Fibroblast of lung (primary cell): ENCODE results near the gene SH2D2A. TPM values are rescaled to one million over a fixed set of nuclear protein-coding genes. Genes with fewer than 3 reads are reported as not detected.

Experiments used
- DNase-seq, 2 donors: peaks; one replicate each; pipeline versions ENCODE4 v3.0.0 to v3.0.0-alpha.2; 2010; ENCODE audit warnings: low read depth in 2 of 2
- H2AFZ ChIP-seq: 2 replicates; pipeline ENCODE4 v1.5.1; 2012; ENCODE audit warnings: low read length, control low read depth, inconsistent platforms
- H3K27ac ChIP-seq: 2 replicates; pipeline ENCODE4 v1.5.1; 2011; ENCODE audit warnings: low read length, control low read depth; ENCODE audit not compliant: insufficient read depth
- H3K27me3 ChIP-seq: 2 replicates; pipeline ENCODE4 v1.5.1; 2011; ENCODE audit warnings: mild to moderate bottlenecking, low read length; ENCODE audit not compliant: control insufficient read depth, insufficient read depth
- H3K36me3 ChIP-seq: 2 replicates; pipeline ENCODE4 v1.5.1; 2011; ENCODE audit warnings: low read length; ENCODE audit not compliant: control insufficient read depth, insufficient read depth
- H3K4me1 ChIP-seq: 2 replicates; pipeline ENCODE4 v1.5.1; 2011; ENCODE audit warnings: low read length; ENCODE audit not compliant: control insufficient read depth, insufficient read depth; ENCODE audit errors: extremely low read depth
- H3K4me2 ChIP-seq: 2 replicates; pipeline ENCODE4 v1.5.1; 2011; ENCODE audit warnings: low read length, control low read depth; ENCODE audit not compliant: insufficient read depth; ENCODE audit errors: extremely low read depth
- H3K4me3 ChIP-seq, 4 experiments: fragments of 200-600 bp in 1 of 4; sonication (generic) in 1 of 4; replicated peaks in 1 of 4; 2 replicates each; pipeline ENCODE4 v1.5.1; 2011 to 2016; ENCODE audit warnings: low read length in 4 of 4, low read depth in 3 of 4, mild to moderate bottlenecking in 3 of 4, control low read depth in 2 of 4, inconsistent platforms in 1 of 4, mixed read lengths in 1 of 4; ENCODE audit not compliant: insufficient read depth in 1 of 4; ENCODE audit errors: control extremely low read depth in 1 of 4
- H3K79me2 ChIP-seq: 2 replicates; pipeline ENCODE4 v1.5.1; 2012; ENCODE audit warnings: mild to moderate bottlenecking, low read length, inconsistent platforms; ENCODE audit not compliant: control insufficient read depth, insufficient read depth
- H3K9ac ChIP-seq: 2 replicates; pipeline ENCODE4 v1.5.1; 2011; ENCODE audit warnings: mild to moderate bottlenecking, low read length, control low read depth; ENCODE audit not compliant: insufficient read depth
- H3K9me3 ChIP-seq: 2 replicates; pipeline ENCODE4 v1.5.1; 2012; ENCODE audit warnings: low read depth, low read length; ENCODE audit not compliant: control insufficient read depth, insufficient read depth
- H4K20me1 ChIP-seq: 2 replicates; pipeline ENCODE4 v1.5.1; 2011; ENCODE audit warnings: low read length; ENCODE audit not compliant: control insufficient read depth, insufficient read depth; ENCODE audit errors: extremely low read depth
- CTCF ChIP-seq, 2 donors: IDR thresholded peaks in 1 of 2; conservative IDR thresholded peaks in 1 of 2; 1 replicate in 1 of 2; 2 replicates in 1 of 2; pipeline ENCODE4 v1.5.1; 2011 to 2012; ENCODE audit warnings: low read length in 2 of 2, control low read depth in 1 of 2, inconsistent platforms in 1 of 2, low read depth in 1 of 2, mild to moderate bottlenecking in 1 of 2
- EZH2 ChIP-seq: IDR thresholded peaks from 2 replicates; pipeline ENCODE4 v1.5.1; 2012; ENCODE audit warnings: low read length, control low read depth, mild to moderate bottlenecking; ENCODE audit errors: missing control alignments
- polyA plus RNA-seq, 2 donors: library from polyadenylated mRNA; depleted of rRNA in 1 of 2; stranded (reverse) in 1 of 2; unstranded in 1 of 2; fragments of >200 nt; gene quantifications; 2 replicates each; pipeline ENCODE4 v1.2.1, GENCODE V29; 2011 to 2012; ENCODE audit warnings: missing spikeins in 1 of 2
- total RNA-seq: library from RNA; depleted of rRNA; stranded (reverse); fragments of >200 nt; gene quantifications from 2 replicates; pipeline ENCODE4 v1.2.1, GENCODE V29; 2014

The SH2D2A gene
- total and polyA plus RNA-seq, 2 donors (not counting 1 experiment from before 2014, with no cell fraction given) = not detected

GRCh38 chr1:156836041-156836654 is 19.5 kb upstream of the SH2D2A start:
- no peak for DNase-seq
- Histone ChIP-seq H3K36me3 (no peaks in the 10 kb centered on the region), H3K4me3 (no peak overlapping the region), H3K79me2 (no peaks in the 10 kb centered on the region), H3K4me1 (no peaks in the 10 kb centered on the region), H2AFZ (no peak overlapping the region), H3K4me2 (no peak overlapping the region), H3K9ac (no peak overlapping the region), H4K20me1 (peaks cover 2% of the 10 kb centered on the region), H3K27me3 (peaks cover 58% of the 10 kb centered on the region), H3K27ac (no peak overlapping the region), H3K9me3 (no peaks in the 10 kb centered on the region)
- TF ChIP-seq EZH2 = no peak
- no peak for TF ChIP-seq CTCF (conservative IDR thresholded peaks at IDR 0.05 in 1 of 2, IDR thresholded peaks at IDR 0.05 in 1 of 2; ENCODE audit: low read depth in 1 of 2, low read length in 2 of 2)

GRCh38 chr1:156834322-156834721 is 17.7 kb upstream of the SH2D2A start:
- no peak for TF ChIP-seq CTCF (conservative IDR thresholded peaks at IDR 0.05 in 1 of 2, IDR thresholded peaks at IDR 0.05 in 1 of 2; ENCODE audit: low read depth in 1 of 2, low read length in 2 of 2)
- no peak for TF ChIP-seq EZH2
- Histone ChIP-seq H2AFZ (no peak overlapping the region), H3K4me1 (no peaks in the 10 kb centered on the region), H3K79me2 (no peaks in the 10 kb centered on the region), H3K4me2 (no peak overlapping the region), H3K27ac (no peak overlapping the region), H3K9me3 (no peaks in the 10 kb centered on the region), H3K9ac (no peak overlapping the region), H3K4me3 (no peak overlapping the region), H3K36me3 (no peaks in the 10 kb centered on the region), H4K20me1 (peaks cover 2% of the 10 kb centered on the region), H3K27me3 (peaks cover 61% of the 10 kb centered on the region)
- no peak for DNase-seq

- Histone ChIP-seq H3K79me2 (no peaks in the 10 kb centered on the region), H3K27ac (no peak overlapping the region), H2AFZ (no peak overlapping the region), H3K4me3 (no peak overlapping the region), H4K20me1 (peaks cover 2% of the 10 kb centered on the region), H3K4me2 (no peak overlapping the region), H3K9ac (no peak overlapping the region), H3K27me3 (peaks cover 61% of the 10 kb centered on the region), H3K36me3 (no peaks in the 10 kb centered on the region), H3K9me3 (no peaks in the 10 kb centered on the region), H3K4me1 (no peaks in the 10 kb centered on the region)
- TF ChIP-seq CTCF (conservative IDR thresholded peaks at IDR 0.05 in 1 of 2, IDR thresholded peaks at IDR 0.05 in 1 of 2; ENCODE audit: low read depth in 1 of 2, low read length in 2 of 2) (no peak), EZH2 (no peak)
- DNase-seq = no peak
Observed at GRCh38 chr1:156833603-156834002, 17.0 kb upstream of the SH2D2A start.
